MV-4-11 (cell line): Measurements from ENCODE around the gene PRPSAP2.
"Not testable (repeated sequence)": the region's sequence is repeated elsewhere in the genome, so short reads cannot be mapped to it uniquely, and the experiment has no call there.

Experiments
- DNase-seq: peaks from one replicate; lab custom pipeline; 2025; lab: John Stamatoyannopoulos, UW

PRPSAP2 gene

GRCh38 chr17:18944646-18945045, 86.7 kb downstream of the PRPSAP2 start:
- DNase-seq = no peak

GRCh38 chr17:18946536-18946935, 88.6 kb downstream of the PRPSAP2 start:
- DNase-seq = no peak

GRCh38 chr17:18947866-18948265, 89.9 kb downstream of the PRPSAP2 start:
- no peak for DNase-seq

DNA sequence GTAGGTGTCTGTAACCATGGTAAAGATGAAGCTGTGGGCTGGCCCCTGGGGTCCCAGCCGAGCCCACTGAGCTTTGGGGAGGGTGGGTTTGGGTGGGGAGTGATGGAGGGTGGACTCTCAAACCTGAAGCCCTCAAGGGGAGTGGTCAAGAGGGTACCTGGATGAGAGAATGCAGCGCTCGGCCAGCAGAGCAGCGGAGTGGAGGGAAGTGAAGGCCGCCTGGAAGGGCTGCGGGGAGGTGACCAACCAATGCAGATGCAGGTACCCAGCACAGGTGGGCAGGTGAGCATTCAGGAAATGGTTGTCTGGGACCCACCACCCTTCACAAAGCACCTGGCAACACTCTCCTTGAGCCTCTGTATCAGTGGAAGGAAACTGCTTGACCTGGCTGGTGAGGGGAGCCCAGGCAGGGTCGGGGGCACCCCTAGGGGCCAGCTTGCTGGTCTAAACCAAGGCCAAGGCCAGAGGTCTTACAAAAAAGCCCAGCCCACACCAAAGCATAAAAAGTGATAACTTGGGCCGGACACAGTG, 90.6 kb downstream of the PRPSAP2 start:
- no peak for DNase-seq

DNA sequence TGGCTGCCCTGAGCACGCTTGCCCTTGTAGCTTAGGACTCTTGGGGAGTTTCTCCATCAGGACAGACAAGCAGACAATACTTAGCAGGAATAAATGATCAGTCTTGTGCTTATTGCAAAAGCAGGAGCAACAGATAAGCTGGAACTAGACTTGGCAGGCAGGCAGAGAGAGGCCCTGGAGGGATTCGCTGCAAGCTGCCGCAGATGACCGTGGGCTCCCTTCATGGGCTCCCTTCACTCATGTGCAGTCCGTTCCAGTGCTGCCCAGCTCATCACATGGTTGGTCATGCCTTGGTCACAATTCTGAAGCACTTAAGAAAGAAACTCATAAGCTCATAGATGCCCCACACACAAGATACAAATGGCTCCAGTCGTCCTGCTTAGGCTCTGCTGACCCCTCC, 91.6 kb downstream of the PRPSAP2 start:
- DNase-seq = no peak

- peak; percentile 47 for DNase-seq
Observed at GRCh38 chr17:18950346-18950745, 92.4 kb downstream of the PRPSAP2 start.

DNA sequence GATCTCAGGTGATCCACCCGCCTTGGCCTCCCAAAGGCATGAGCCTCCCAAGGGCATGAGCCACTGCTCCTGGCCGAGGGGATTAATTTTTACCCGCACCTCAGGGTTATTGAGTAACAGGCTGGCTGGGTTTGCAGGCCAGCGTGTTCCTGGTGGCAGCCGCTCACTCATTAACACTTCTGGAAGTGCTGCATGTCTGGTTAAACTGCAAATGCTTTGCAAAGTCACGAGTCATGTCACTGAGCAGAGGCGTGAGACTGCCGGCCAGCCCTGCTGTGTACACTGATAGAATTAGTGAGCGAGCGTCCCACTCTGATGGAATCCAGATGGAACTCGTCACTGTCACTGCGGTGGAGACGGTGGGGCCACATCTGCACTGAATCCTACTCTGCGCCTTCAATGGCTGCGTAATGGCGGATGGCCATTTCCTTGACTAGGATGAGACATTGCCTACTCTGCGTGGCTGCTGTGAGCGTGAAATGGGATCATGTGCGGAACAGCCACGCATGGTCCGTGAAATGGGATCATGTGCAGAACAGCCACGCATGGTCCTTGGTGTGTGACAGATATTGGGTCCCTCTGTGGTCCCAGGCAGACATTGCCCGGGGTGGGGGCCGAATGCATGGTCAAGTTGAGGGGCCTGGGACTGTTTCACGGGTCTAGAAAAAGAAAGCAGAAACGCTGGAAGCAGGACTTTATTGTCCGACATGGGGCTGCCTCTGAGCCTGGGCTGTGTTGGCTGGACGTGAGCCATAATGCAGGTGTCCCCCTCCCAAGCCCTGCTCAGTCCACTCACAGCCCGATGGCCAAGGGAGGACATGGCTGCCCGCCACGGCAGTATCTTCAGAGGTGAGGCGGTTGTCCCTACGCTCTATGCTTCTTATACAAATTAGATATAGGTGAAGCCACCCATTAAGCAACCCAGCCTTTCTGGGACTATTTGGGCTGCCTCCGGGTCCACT, 93.3 kb downstream of the PRPSAP2 start:
- DNase-seq = peak; percentile 64

GRCh38 chr17:18951941-18952842, 94.3 kb downstream of the PRPSAP2 start, which contains the start of gene SLC5A10:
SLC5A10 (plus strand) TSS chr17:18952165; CDS start chr17:18952206, 41 bp downstream.
- no peak for DNase-seq

GRCh38 chr17:18953231-18953728, 95.3 kb downstream of the PRPSAP2 start:
- no peak for DNase-seq

DNA sequence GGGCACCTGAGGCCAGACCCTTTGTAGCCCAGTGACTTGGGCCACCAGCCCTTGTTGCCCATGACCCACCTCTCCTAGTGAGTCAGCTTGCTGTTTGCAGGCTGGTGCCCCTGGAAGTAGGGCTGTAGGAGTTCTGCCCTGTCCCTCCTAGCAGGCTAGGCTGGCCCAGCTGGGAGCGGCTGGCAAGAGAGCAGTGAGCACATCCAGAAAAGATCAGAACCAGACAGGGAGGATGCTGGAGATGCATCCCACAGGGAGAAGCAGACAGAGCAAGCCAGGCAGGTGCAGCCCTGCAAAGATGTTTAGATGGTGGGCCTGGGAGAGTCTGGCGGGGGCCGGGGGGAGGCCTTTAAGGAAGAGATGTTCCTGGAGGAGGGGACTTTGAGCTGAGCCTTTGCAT, 96.4 kb downstream of the PRPSAP2 start:
- no peak for DNase-seq

GRCh38 chr17:18955009-18955408, 97.1 kb downstream of the PRPSAP2 start:
- DNase-seq = no peak

DNA sequence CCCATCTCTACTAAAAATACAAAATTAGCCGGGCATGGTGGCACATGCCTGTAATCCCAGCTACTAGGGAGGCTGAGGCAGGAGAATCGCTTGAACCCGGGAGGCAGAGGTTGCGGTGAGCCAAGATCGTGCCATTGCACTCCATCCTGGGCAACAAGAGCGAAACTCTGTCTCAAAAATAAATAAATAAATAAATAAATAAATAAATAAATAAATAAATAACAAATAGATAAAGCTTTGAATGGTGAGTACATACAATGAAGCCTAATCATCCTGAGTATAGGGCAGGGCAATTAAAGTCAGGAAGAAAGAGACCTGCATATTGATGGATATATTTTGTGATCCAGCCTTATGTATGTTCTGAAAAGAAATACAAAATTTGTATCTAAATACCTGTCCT, 98.1 kb downstream of the PRPSAP2 start:
- not testable (repeated sequence) for DNase-seq

DNA sequence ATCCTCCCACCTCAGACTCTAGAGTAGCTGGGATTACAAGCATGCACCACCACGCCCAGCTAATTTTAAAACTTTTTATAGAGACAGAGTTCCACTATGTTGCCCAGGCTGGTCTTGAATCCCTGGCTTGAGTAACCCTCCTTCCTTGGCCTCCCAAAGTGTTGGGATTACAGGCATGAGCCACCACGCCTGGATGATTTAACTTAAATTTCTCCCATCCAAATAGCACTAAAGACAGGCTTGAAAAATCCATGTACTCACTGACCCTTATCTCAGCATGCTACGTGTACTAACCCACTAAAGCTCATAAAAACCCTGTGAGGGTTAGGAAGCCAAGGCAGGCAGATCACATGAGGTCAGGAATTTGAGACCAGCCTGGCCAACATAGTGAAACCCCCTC, 98.7 kb downstream of the PRPSAP2 start:
- DNase-seq = no peak

DNA sequence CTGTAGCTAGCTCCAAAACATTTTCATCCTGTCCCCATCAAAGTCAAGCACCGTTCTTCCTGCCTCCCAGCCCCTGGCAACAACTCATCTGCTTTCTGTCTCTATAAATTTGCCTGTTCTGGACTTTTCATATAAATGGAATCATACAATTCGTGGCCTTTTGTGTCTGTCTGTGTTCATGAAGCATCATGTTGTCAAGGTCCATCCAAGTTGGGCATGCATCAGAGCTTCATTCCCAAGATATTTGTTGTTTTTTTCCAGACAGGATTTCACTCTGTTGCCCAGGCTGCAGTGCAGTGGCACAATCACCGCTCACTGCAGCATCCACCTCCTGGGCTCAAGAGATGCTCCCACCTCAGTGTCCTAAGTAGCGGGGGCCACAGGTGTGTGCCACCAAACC, 99.9 kb downstream of the PRPSAP2 start:
- DNase-seq = no peak

DNA sequence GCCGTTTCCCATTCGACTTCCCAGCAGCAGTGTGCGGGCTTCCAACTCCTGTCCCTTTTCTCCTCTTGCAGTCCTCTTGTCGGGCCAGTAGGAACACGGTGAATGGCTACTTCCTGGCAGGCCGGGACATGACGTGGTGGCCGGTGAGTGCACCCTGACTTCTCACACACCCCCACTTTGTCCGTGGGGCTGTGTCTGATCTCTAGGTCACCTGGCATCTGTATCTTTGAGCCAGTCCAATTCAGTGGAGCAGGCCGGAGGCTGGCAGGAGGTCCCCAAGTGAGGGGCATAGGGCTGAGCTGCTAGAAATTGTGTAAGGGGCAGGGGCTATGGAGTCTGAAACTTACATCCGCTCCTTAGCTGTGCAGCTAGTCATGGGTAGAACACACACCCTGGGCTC, 100.7 kb downstream of the PRPSAP2 start:
- no peak for DNase-seq

- DNase-seq = no peak
Observed at GRCh38 chr17:18959071-18959844, 101.3 kb downstream of the PRPSAP2 start.

- DNase-seq = no peak
Observed at GRCh38 chr17:18959845-18960240, 101.9 kb downstream of the PRPSAP2 start.

- no peak for DNase-seq
Observed at GRCh38 chr17:18960241-18960665, 102.3 kb downstream of the PRPSAP2 start.

DNA sequence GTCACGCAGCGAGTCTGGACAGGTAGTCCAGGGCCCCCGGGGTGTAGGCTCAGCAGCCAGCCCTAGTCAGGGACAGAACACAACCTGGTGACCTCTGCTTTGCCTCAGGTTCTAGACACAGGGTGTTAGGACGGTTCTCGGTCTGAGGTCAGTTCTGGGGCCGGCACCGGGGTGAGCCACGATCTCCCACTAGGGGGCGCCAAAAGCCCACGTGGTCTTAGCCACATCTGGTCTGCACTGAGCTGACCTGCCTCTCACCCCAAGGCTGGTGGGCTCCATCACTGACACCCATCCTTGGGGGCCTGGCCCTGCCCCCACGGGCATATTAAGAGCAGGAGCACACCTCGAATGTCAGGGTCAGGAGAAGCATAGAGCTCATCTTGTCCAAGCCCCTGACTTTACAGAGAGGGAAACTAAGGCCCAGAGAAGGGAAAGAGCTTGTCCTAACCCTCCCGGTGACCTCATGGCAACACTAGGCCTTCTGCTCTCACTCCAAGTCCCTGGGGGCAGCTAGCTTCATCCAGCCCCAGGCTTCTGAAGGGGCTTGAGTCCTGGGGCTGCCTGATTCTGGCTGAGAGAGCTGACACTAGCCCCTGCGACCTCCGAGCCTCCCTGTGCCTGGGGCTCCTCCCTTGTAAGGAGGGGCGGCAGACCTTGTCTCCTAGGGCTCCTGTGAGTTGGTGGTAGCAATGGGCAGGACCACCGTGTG, 103.0 kb downstream of the PRPSAP2 start:
- DNase-seq = peak; percentile 44

GRCh38 chr17:18961634-18962493, 103.9 kb downstream of the PRPSAP2 start:
- DNase-seq = no peak
